ENCODE measurements around the gene PTPRU. TPM values are rescaled to one million over a fixed set of nuclear protein-coding genes. Genes with fewer than 3 reads are reported as not detected.

The PTPRU gene
- total RNA-seq, 1 experiment from 2014 or later, result 40.7 TPM

- DNase-seq (ENCODE audit: low read depth, low spot score) (no peak), ATAC-seq (no peak)
- no peak overlapping the region for H3K9ac ChIP-seq (ENCODE audit: low read length)
- H3K27me3 ChIP-seq (ENCODE audit: insufficient read depth, low read length), result no peaks in the 10 kb centered on the region
- H3K9me2 ChIP-seq (ENCODE audit: insufficient read depth), result no peaks in the 10 kb centered on the region
- no TSS peak for BruUV-seq (replicated peaks)
- intact Hi-C loops (cut with micrococcal nuclease), result no loop called here
- H4K20me1 ChIP-seq (ENCODE audit: insufficient read depth), result no peaks in the 10 kb centered on the region
- CTCF ChIA-PET, result interaction anchor here (0.6 kb wide), 1 partner anchor 30 kb away, joined by 3 read pairs; no protein-coding TSS in a partner anchor
- TF ChIP-seq ZNF274 (IDR thresholded peaks at IDR 0.05; ENCODE audit: low read depth, low read length), result no peak
- TF ChIP-seq CTCF (IDR thresholded peaks at IDR 0.05 in 2 of 3, conservative IDR thresholded peaks at IDR 0.05 in 1 of 3; ENCODE audit: borderline replicate concordance in 1 of 3, insufficient read depth in 1 of 3, low read depth in 2 of 3, low read length in 2 of 3), result no peak
- no peak for TF ChIP-seq EZH2 (IDR thresholded peaks at IDR 0.05)
- TF ChIP-seq SIN3A (IDR thresholded peaks at IDR 0.05; ENCODE audit: low read depth), result no peak
- no peak for TF ChIP-seq EGR1 (IDR thresholded peaks at IDR 0.05; ENCODE audit: low read depth)
- TF ChIP-seq REST (IDR thresholded peaks at IDR 0.05; ENCODE audit: low read depth), result no peak
- no peak for TF ChIP-seq YY1 (IDR thresholded peaks at IDR 0.05; ENCODE audit: extremely low read depth, insufficient replicate concordance, low read depth, low read length)
- H3K9me3 ChIP-seq (ENCODE audit: control insufficient read depth in 1 of 2, insufficient read depth in 1 of 2, low read depth in 1 of 2, low read length in 2 of 2), result no peaks in the 10 kb centered on the region
- H3K4me3 ChIP-seq (replicated peaks in 1 of 2; ENCODE audit: low read depth in 1 of 2, low read length in 2 of 2), result no peak overlapping the region
- RAD21 ChIA-PET (ENCODE audit: low non-redundant PET in 1 of 2, low total read pairs in 2 of 2, uncharacterized antibody in 2 of 2, unreplicated experiment in 2 of 2), result no interaction called here
- no peaks in the 10 kb centered on the region for H3K4me1 ChIP-seq (ENCODE audit: control insufficient read depth in 1 of 2, insufficient read depth in 2 of 2, low read length in 2 of 2)
- H3K4me2 ChIP-seq (ENCODE audit: low read length), result no peak overlapping the region
- H3K27ac ChIP-seq (ENCODE audit: low read depth, low read length), result no peak overlapping the region
- no peaks in the 10 kb centered on the region for H3K79me2 ChIP-seq (ENCODE audit: insufficient read depth, low read length)
- no peaks in the 10 kb centered on the region for H3K36me3 ChIP-seq (ENCODE audit: control insufficient read depth in 1 of 2, insufficient read depth in 2 of 2, low read length in 2 of 2)
- no peak overlapping the region for H2AFZ ChIP-seq (ENCODE audit: low read depth, low read length, poor library complexity, severe bottlenecking)
- POLR2A ChIA-PET, result no interaction called here
Observed at GRCh38 chr1:29309621-29310020, 73.3 kb downstream of the PTPRU start.
